ENCODE data around the gene PGAM4. TPM values are rescaled to one million over a fixed set of nuclear protein-coding genes. Genes with fewer than 3 reads are reported as not detected.

Gene PGAM4
- not detected in 2 replicates for total RNA-seq

DNA sequence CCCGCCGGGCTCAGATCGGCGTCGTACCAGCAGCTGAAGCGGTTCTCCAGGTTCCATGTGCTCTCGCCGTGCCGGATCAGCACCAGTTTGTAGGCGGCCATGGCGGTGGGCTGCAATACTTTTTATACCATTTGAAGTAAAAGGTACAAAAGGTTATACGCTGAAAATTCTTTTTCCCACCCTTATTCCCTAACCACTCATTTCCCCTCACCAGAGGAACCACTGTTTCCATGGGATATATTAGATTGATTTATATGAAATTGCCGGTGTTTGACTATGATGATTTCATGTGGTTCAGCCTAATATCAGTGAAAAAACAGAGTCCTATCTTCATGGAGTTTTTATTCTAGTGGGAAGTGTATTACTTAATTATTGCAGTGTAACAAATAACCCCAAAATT is at the start of gene PGAM4:
Gene PGAM4 (minus strand): TSS at position 101 of the 400 bp plus-strand sequence. CDS start 0 bp downstream, at position 101.

Other genes with a start within 250 kb of the PGAM4 start
- gene ATRX, start 183.4 kb downstream of the PGAM4 start, total RNA-seq: 20.6 and 72.1 TPM in 2 replicates
- gene MAGT1, start 74.2 kb downstream of the PGAM4 start, total RNA-seq: 53.9 and 70.5 TPM in 2 replicates
- 299 and 387 TPM in 2 replicates for gene COX7B, start 70.2 kb downstream of the PGAM4 start, total RNA-seq
- gene ATP7A, start 58.9 kb downstream of the PGAM4 start, total RNA-seq: 2.9 and 3.9 TPM in 2 replicates
- 338 and 353 TPM in 2 replicates for gene PGK1, start 134.6 kb upstream of the PGAM4 start, total RNA-seq
- 42.4 and 48.9 TPM in 2 replicates for gene TAF9B, start 170.0 kb upstream of the PGAM4 start, total RNA-seq

All from myometrial cell (primary cell).